ENCODE measurements around the gene LCTL. TPM values are rescaled to one million over a fixed set of nuclear protein-coding genes. Genes with fewer than 3 reads are reported as not detected.

Gene LCTL
- total and polyA plus RNA-seq, 2 donors (not counting 1 experiment from before 2014, with no cell fraction given), result not detected

DNA sequence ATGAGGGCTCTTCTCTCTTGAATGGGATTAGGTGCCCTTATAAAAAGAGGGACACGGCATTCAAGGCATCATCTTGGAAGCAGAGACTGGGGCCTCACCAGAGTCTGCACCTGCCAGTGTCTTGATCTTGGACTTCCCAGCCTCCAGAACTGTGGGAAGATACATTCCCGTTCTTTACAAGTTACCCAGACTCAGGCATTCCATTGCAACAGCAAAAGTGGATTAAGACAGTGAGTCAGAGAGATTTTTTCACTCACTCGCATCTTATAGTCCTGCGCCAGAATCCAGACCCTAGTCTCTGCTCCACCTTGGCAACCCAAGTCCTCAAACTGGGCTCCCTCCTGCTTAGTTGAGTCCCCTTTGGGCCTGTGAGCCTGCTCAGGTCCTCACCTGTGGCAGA, 2.7 kb downstream of the LCTL start:
- Mint-ChIP-seq H3K27ac (no peak overlapping the region), H3K9me3 (ENCODE audit: insufficient read depth) (no peaks in the 10 kb centered on the region), H3K27me3 (no peaks in the 10 kb centered on the region), H3K4me3 (no peak overlapping the region), H3K4me1 (peaks cover 5% of the 10 kb centered on the region)
- Histone ChIP-seq H3K4me3 (ENCODE audit: control extremely low read depth in 1 of 5, extremely low read depth in 1 of 5, insufficient read depth in 1 of 5, low read depth in 2 of 5, low read length in 4 of 5) (no peak overlapping the region), H3K4me1 (ENCODE audit: control insufficient read depth in 2 of 2, insufficient read depth in 2 of 2, low read length in 2 of 2) (peaks cover 5 to 6% of the 10 kb centered on the region in 2 donors), H3K36me3 (replicated peaks in 1 of 2; ENCODE audit: control extremely low read depth in 1 of 2, control insufficient read depth in 1 of 2, extremely low read depth in 1 of 2, insufficient read depth in 2 of 2, low read length in 1 of 2) (no peaks in the 10 kb centered on the region), H3K79me2 (ENCODE audit: control insufficient read depth, insufficient read depth, low read length) (no peaks in the 10 kb centered on the region), H2AFZ (ENCODE audit: insufficient read depth, low read depth, low read length, poor library complexity, severe bottlenecking) (no peak overlapping the region), H3K27ac (ENCODE audit: low read length in 2 of 2) (no peak overlapping the region), H3K27me3 (replicated peaks in 1 of 4; ENCODE audit: control extremely low read depth in 1 of 4, control insufficient read depth in 3 of 4, insufficient read depth in 4 of 4, low read length in 3 of 4) (no peaks in the 10 kb centered on the region), H4K20me1 (ENCODE audit: control insufficient read depth, insufficient read depth, low read length, poor library complexity, severe bottlenecking) (no peaks in the 10 kb centered on the region), H3K4me2 (replicated peaks; ENCODE audit: low read depth, low read length, poor library complexity, severe bottlenecking) (no peak overlapping the region), H3K9me3 (ENCODE audit: control extremely low read depth in 1 of 3, control insufficient read depth in 2 of 3, insufficient read depth in 1 of 3, low read length in 2 of 3) (no peaks in the 10 kb centered on the region), H3K9ac (ENCODE audit: low read length) (no peak overlapping the region)
- DNase-seq (no peak), ATAC-seq (ENCODE audit: low read depth) (no peak)
- 93% methylated on average over 3 of the region's 4 CpGs for WGBS (ENCODE audit: insufficient coverage)
- ChIA-PET CTCF (interaction anchor here (0.7 kb wide), 1 partner anchor 700 kb away, joined by 3 read pairs; no protein-coding TSS in a partner anchor), POLR2A (no interaction called here)
- intact Hi-C loops (cut with micrococcal nuclease), result no loop called here
- TF ChIP-seq, protein P1, sequence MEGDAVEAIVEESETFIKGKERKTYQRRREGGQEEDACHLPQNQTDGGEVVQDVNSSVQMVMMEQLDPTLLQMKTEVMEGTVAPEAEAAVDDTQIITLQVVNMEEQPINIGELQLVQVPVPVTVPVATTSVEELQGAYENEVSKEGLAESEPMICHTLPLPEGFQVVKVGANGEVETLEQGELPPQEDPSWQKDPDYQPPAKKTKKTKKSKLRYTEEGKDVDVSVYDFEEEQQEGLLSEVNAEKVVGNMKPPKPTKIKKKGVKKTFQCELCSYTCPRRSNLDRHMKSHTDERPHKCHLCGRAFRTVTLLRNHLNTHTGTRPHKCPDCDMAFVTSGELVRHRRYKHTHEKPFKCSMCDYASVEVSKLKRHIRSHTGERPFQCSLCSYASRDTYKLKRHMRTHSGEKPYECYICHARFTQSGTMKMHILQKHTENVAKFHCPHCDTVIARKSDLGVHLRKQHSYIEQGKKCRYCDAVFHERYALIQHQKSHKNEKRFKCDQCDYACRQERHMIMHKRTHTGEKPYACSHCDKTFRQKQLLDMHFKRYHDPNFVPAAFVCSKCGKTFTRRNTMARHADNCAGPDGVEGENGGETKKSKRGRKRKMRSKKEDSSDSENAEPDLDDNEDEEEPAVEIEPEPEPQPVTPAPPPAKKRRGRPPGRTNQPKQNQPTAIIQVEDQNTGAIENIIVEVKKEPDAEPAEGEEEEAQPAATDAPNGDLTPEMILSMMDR (IDR thresholded peaks at IDR 0.05), result no peak
- TF ChIP-seq EZH2 (IDR thresholded peaks at IDR 0.05; ENCODE audit: borderline replicate concordance, insufficient read depth, low read depth, low read length, poor library complexity, severe bottlenecking), result no peak

DNA sequence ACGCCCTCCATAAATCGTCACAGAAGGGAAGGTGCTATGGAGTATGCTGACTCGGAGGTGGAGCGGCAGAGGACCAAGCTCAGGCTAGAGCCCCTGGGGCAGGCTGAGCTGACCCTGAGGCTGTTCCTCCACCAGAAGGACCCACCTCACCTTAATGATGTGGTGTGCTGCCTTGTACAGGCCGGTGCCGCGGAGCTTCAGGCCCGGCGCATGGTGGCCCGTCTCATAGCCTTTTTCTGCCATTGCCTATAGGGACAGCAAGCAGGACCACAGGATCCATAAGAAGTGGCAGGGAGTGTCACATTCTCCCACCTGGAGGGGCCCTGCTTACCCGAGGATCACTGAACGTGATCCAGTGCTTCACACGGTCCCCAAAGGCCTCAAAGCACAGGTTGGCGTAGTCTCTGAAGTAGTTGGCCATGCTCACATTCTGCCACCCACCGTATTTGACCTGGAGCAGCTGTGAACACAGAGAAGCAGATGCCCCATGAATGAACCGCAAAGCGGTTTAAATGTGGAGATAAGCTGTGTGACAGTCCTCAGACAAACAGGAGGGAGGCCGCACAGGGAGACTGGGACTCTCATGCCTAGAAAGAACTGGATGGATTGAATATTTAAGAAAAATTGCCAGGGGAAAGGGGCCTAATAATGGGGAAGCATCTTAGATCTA, 4.8 kb downstream of the LCTL start:
- no peaks in the 10 kb centered on the region for H3K79me2 ChIP-seq (ENCODE audit: control insufficient read depth, insufficient read depth, low read length)
- DNase-seq (no peak), ATAC-seq (ENCODE audit: low read depth) (no peak)
- H2AFZ ChIP-seq (ENCODE audit: insufficient read depth, low read depth, low read length, poor library complexity, severe bottlenecking), result no peak overlapping the region
- H3K9ac ChIP-seq (ENCODE audit: low read length), result no peak overlapping the region
- H3K4me1 ChIP-seq (ENCODE audit: control insufficient read depth in 2 of 2, insufficient read depth in 2 of 2, low read length in 2 of 2), result no peaks in the 10 kb centered on the region
- H3K9me3 ChIP-seq (ENCODE audit: control extremely low read depth in 1 of 3, control insufficient read depth in 2 of 3, insufficient read depth in 1 of 3, low read length in 2 of 3), result peaks cover 0 to 5% (median 0%) of the 10 kb centered on the region in 3 donors
- no peaks in the 10 kb centered on the region for H3K36me3 ChIP-seq (replicated peaks in 1 of 2; ENCODE audit: control extremely low read depth in 1 of 2, control insufficient read depth in 1 of 2, extremely low read depth in 1 of 2, insufficient read depth in 2 of 2, low read length in 1 of 2)
- no peaks in the 10 kb centered on the region for H3K4me1 Mint-ChIP-seq
- no peak overlapping the region for H3K27ac ChIP-seq (ENCODE audit: low read length in 2 of 2)
- ChIA-PET POLR2A (interaction anchor here (0.5 kb wide), 1 partner anchor 197 kb away, joined by 7 read pairs; no protein-coding TSS in a partner anchor), CTCF (no interaction called here)
- no peaks in the 10 kb centered on the region for H3K27me3 Mint-ChIP-seq
- intact Hi-C loops (cut with micrococcal nuclease), result no loop called here
- no peak for TF ChIP-seq EZH2 (IDR thresholded peaks at IDR 0.05; ENCODE audit: borderline replicate concordance, insufficient read depth, low read depth, low read length, poor library complexity, severe bottlenecking)
- TF ChIP-seq, protein P1 (IDR thresholded peaks at IDR 0.05), result no peak
- H4K20me1 ChIP-seq (ENCODE audit: control insufficient read depth, insufficient read depth, low read length, poor library complexity, severe bottlenecking), result no peaks in the 10 kb centered on the region
- H3K4me3 Mint-ChIP-seq, result no peak overlapping the region
- H3K4me3 ChIP-seq (ENCODE audit: control extremely low read depth in 1 of 5, extremely low read depth in 1 of 5, insufficient read depth in 1 of 5, low read depth in 2 of 5, low read length in 4 of 5), result no peak overlapping the region
- H3K27me3 ChIP-seq (replicated peaks in 1 of 4; ENCODE audit: control extremely low read depth in 1 of 4, control insufficient read depth in 3 of 4, insufficient read depth in 4 of 4, low read length in 3 of 4), result no peaks in the 10 kb centered on the region
- no peak overlapping the region for H3K4me2 ChIP-seq (replicated peaks; ENCODE audit: low read depth, low read length, poor library complexity, severe bottlenecking)
- H3K27ac Mint-ChIP-seq, result no peak overlapping the region
- no peaks in the 10 kb centered on the region for H3K9me3 Mint-ChIP-seq (ENCODE audit: insufficient read depth)
- WGBS (ENCODE audit: insufficient coverage), result 96% methylated on average over 15 of the region's 18 CpGs

All from B cell (primary cell).